ENCODE results near the gene ST7. TPM values are rescaled to one million over a fixed set of nuclear protein-coding genes. Genes with fewer than 3 reads are reported as not detected.

ST7 gene, protein sequence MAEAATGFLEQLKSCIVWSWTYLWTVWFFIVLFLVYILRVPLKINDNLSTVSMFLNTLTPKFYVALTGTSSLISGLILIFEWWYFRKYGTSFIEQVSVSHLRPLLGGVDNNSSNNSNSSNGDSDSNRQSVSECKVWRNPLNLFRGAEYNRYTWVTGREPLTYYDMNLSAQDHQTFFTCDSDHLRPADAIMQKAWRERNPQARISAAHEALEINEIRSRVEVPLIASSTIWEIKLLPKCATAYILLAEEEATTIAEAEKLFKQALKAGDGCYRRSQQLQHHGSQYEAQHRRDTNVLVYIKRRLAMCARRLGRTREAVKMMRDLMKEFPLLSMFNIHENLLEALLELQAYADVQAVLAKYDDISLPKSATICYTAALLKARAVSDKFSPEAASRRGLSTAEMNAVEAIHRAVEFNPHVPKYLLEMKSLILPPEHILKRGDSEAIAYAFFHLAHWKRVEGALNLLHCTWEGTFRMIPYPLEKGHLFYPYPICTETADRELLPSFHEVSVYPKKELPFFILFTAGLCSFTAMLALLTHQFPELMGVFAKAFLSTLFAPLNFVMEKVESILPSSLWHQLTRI
- 12.7 TPM for polyA plus RNA-seq (2013, experiment 1 of 2)
- polyA plus RNA-seq (2013, experiment 2 of 2): 12.2 TPM

- WGBS: under 1% methylated on average over 77 of the region's 77 CpGs
- Histone ChIP-seq H3K9me3 (ENCODE audit: insufficient read depth, low read depth, low read length) (no peaks in the 10 kb centered on the region), H3K27me3 (ENCODE audit: insufficient read depth, low read length) (no peaks in the 10 kb centered on the region), H3K9ac (ENCODE audit: low read depth, low read length) (peak within 1 kb of the TSS; percentile 95), H3K4me1 (ENCODE audit: insufficient read depth, low read length) (peaks cover 22% of the 10 kb centered on the region), H3K36me3 (ENCODE audit: insufficient read depth, low read length) (no peaks in the 10 kb centered on the region), H3K27ac (ENCODE audit: low read depth, low read length) (peak within 1 kb of the TSS; percentile 97), H3K4me3 (ENCODE audit: low read length) (peak within 1 kb of the TSS; percentile 95)
Observed at GRCh38 chr7:116953372-116953905, at the start of gene ST7. ST7 (plus strand) TSS chr7:116953501; CDS start chr7:116953541, 40 bp downstream.

- Histone ChIP-seq H3K9ac (ENCODE audit: low read depth, low read length) (no peak overlapping the region), H3K9me3 (ENCODE audit: insufficient read depth, low read depth, low read length) (no peaks in the 10 kb centered on the region), H3K27ac (ENCODE audit: low read depth, low read length) (no peak overlapping the region), H3K4me3 (ENCODE audit: low read length) (no peak overlapping the region), H3K4me1 (ENCODE audit: insufficient read depth, low read length) (peaks cover 27% of the 10 kb centered on the region), H3K36me3 (ENCODE audit: insufficient read depth, low read length) (peaks cover 65% of the 10 kb centered on the region), H3K27me3 (ENCODE audit: insufficient read depth, low read length) (no peaks in the 10 kb centered on the region)
- 94% methylated on average over 1 of the region's 1 CpG for WGBS
Observed at GRCh38 chr7:116906391-116906790, 46.9 kb upstream of the ST7 start.

DNA sequence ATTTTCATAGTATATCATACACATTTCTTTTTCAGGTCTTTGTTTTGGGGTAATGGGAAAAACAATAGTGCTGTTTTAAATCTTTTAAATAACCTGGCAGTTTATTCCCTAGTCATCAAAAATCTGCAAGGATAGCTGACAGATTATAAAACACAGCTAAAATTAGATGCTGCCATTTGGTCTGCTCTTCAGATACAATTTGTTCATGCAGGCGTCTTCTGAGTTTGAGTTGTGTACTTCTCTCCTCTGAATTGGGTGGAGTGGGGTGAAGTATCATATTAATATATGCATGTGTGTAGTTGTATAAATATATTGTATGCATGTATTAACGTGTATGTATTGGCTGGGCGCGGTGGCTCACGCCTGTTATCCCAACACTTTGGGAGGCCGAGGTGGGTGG lies 42.9 kb upstream of the ST7 start:
- Histone ChIP-seq H3K36me3 (ENCODE audit: insufficient read depth, low read length) (peaks cover 95% of the 10 kb centered on the region), H3K27ac (ENCODE audit: low read depth, low read length) (no peak overlapping the region), H3K9me3 (ENCODE audit: insufficient read depth, low read depth, low read length) (no peaks in the 10 kb centered on the region; the same call in 1 of the 2 replicates), H3K4me1 (ENCODE audit: insufficient read depth, low read length) (peaks cover 9% of the 10 kb centered on the region), H3K4me3 (ENCODE audit: low read length) (no peak overlapping the region), H3K27me3 (ENCODE audit: insufficient read depth, low read length) (no peaks in the 10 kb centered on the region), H3K9ac (ENCODE audit: low read depth, low read length) (no peak overlapping the region)
- 91% methylated on average over 6 of the region's 6 CpGs for WGBS

- Histone ChIP-seq H3K27ac (ENCODE audit: low read depth, low read length) (no peak overlapping the region), H3K27me3 (ENCODE audit: insufficient read depth, low read length) (no peaks in the 10 kb centered on the region), H3K9me3 (ENCODE audit: insufficient read depth, low read depth, low read length) (no peaks in the 10 kb centered on the region; the same call in 1 of the 2 replicates), H3K4me3 (ENCODE audit: low read length) (no peak overlapping the region), H3K36me3 (ENCODE audit: insufficient read depth, low read length) (peaks cover 95% of the 10 kb centered on the region), H3K9ac (ENCODE audit: low read depth, low read length) (no peak overlapping the region), H3K4me1 (ENCODE audit: insufficient read depth, low read length) (no peaks in the 10 kb centered on the region)
- 95% methylated on average over 1 of the region's 1 CpG for WGBS
Observed at GRCh38 chr7:116911801-116912200, 41.5 kb upstream of the ST7 start.

GRCh38 chr7:116912269-116912909 lies 40.9 kb upstream of the ST7 start:
- Histone ChIP-seq H3K4me1 (ENCODE audit: insufficient read depth, low read length) (no peaks in the 10 kb centered on the region), H3K9ac (ENCODE audit: low read depth, low read length) (no peak overlapping the region), H3K27me3 (ENCODE audit: insufficient read depth, low read length) (no peaks in the 10 kb centered on the region), H3K4me3 (ENCODE audit: low read length) (no peak overlapping the region), H3K36me3 (ENCODE audit: insufficient read depth, low read length) (peaks cover 94% of the 10 kb centered on the region), H3K27ac (ENCODE audit: low read depth, low read length) (no peak overlapping the region), H3K9me3 (ENCODE audit: insufficient read depth, low read depth, low read length) (no peaks in the 10 kb centered on the region; the same call in 1 of the 2 replicates)
- 100% methylated on average over 1 of the region's 1 CpG for WGBS

DNA sequence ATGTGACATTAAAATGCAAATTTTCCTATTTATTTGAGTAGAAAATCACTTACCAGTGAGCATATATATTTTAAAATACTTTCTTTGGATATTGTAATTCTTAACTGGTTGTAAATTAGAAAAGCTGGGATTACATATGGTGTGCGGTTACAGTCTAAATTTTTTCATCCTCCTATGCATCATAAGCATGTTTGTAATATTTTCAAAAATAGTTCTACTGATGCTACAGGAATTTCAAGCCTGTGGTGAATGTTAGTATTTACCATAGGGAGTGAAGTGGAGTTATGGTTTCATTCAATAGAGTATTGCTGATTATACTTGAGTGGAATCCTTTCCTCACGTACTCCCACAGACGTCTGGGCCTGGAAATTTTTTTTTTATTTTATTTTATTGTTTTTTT lies 34.6 kb upstream of the ST7 start:
- peaks cover 58% of the 10 kb centered on the region for H3K36me3 ChIP-seq (ENCODE audit: insufficient read depth, low read length)
- H3K9ac ChIP-seq (ENCODE audit: low read depth, low read length): no peak overlapping the region
- H3K4me1 ChIP-seq (ENCODE audit: insufficient read depth, low read length): no peaks in the 10 kb centered on the region
- H3K9me3 ChIP-seq (ENCODE audit: insufficient read depth, low read depth, low read length): no peaks in the 10 kb centered on the region
- H3K27ac ChIP-seq (ENCODE audit: low read depth, low read length): no peak overlapping the region
- no CpG with 5 or more reads among the region's 3 CpGs for WGBS
- no peaks in the 10 kb centered on the region for H3K27me3 ChIP-seq (ENCODE audit: insufficient read depth, low read length)
- no peak overlapping the region for H3K4me3 ChIP-seq (ENCODE audit: low read length)

- no peaks in the 10 kb centered on the region for H3K4me1 ChIP-seq (ENCODE audit: insufficient read depth, low read length)
- H3K4me3 ChIP-seq (ENCODE audit: low read length): no peak overlapping the region
- no peaks in the 10 kb centered on the region for H3K27me3 ChIP-seq (ENCODE audit: insufficient read depth, low read length)
- H3K9ac ChIP-seq (ENCODE audit: low read depth, low read length): no peak overlapping the region
- H3K27ac ChIP-seq (ENCODE audit: low read depth, low read length): no peak overlapping the region
- H3K36me3 ChIP-seq (ENCODE audit: insufficient read depth, low read length): peaks cover 44% of the 10 kb centered on the region
- H3K9me3 ChIP-seq (ENCODE audit: insufficient read depth, low read depth, low read length): no peaks in the 10 kb centered on the region
Observed at GRCh38 chr7:116920359-116920758, 32.9 kb upstream of the ST7 start.

- no peaks in the 10 kb centered on the region for H3K9me3 ChIP-seq (ENCODE audit: insufficient read depth, low read depth, low read length)
- no peaks in the 10 kb centered on the region for H3K27me3 ChIP-seq (ENCODE audit: insufficient read depth, low read length)
- 72% methylated on average over 5 of the region's 5 CpGs for WGBS
- peaks cover 23% of the 10 kb centered on the region for H3K36me3 ChIP-seq (ENCODE audit: insufficient read depth, low read length)
- H3K4me3 ChIP-seq (ENCODE audit: low read length): no peak overlapping the region
- no peak overlapping the region for H3K27ac ChIP-seq (ENCODE audit: low read depth, low read length)
- no peaks in the 10 kb centered on the region for H3K4me1 ChIP-seq (ENCODE audit: insufficient read depth, low read length)
- H3K9ac ChIP-seq (ENCODE audit: low read depth, low read length): no peak overlapping the region
Observed at GRCh38 chr7:116922545-116922944, 30.8 kb upstream of the ST7 start.

DNA sequence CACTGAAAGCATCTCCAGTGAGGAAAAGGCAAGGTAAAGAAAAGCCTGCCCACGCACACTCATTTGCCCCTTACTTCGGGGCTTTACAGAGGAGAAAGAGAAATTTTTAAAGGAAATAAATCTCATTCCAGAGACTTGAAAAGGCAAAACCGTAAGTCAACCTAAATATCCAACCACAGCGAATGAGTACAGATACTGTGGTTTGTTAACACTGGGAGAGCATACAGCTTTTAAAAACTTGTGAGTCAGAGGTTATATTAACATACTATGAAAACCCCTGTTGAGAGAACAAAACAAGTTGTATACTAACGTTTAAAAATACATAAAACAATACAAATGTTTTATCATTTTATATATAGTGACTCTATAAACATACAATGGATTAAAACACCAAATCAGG lies 28.6 kb upstream of the ST7 start:
- 100% methylated on average over 2 of the region's 5 CpGs for WGBS
- Histone ChIP-seq H3K36me3 (ENCODE audit: insufficient read depth, low read length) (peaks cover 5% of the 10 kb centered on the region), H3K27ac (ENCODE audit: low read depth, low read length) (no peak overlapping the region; the same call in 1 of the 2 replicates)

GRCh38 chr7:116929021-116929420 lies 24.3 kb upstream of the ST7 start:
- Histone ChIP-seq H3K36me3 (ENCODE audit: insufficient read depth, low read length) (no peaks in the 10 kb centered on the region), H3K27me3 (ENCODE audit: insufficient read depth, low read length) (0 out of 2 replicates have a peak, but pooled peaks cover 5% of the 10 kb centered on the region), H3K27ac (ENCODE audit: low read depth, low read length) (no peak overlapping the region), H3K9me3 (ENCODE audit: insufficient read depth, low read depth, low read length) (no peaks in the 10 kb centered on the region), H3K9ac (ENCODE audit: low read depth, low read length) (no peak overlapping the region), H3K4me1 (ENCODE audit: insufficient read depth, low read length) (0 out of 2 replicates have a peak, but pooled peaks cover 4% of the 10 kb centered on the region), H3K4me3 (ENCODE audit: low read length) (no peak overlapping the region)
- 89% methylated on average over 3 of the region's 3 CpGs for WGBS

More for the DNA sequence above, 28.6 kb upstream of the ST7 start:
- Histone ChIP-seq H3K4me3 (ENCODE audit: low read length) (no peak overlapping the region), H3K9me3 (ENCODE audit: insufficient read depth, low read depth, low read length) (no peaks in the 10 kb centered on the region), H3K9ac (ENCODE audit: low read depth, low read length) (no peak overlapping the region), H3K27me3 (ENCODE audit: insufficient read depth, low read length) (no peaks in the 10 kb centered on the region), H3K4me1 (ENCODE audit: insufficient read depth, low read length) (no peaks in the 10 kb centered on the region)
